ENCODE data around the gene ABLIM2.

- TF ChIP-seq CTCF (IDR thresholded peaks at IDR 0.05; ENCODE audit: control extremely low read depth in 1 of 3, insufficient read depth in 1 of 3, low read depth in 1 of 3, low read length in 3 of 3) (no peak), RFX5 (IDR thresholded peaks at IDR 0.05; ENCODE audit: borderline replicate concordance, low read depth, low read length) (no peak)
These were observed 119.3 kb downstream of the ABLIM2 start for GRCh38 chr4:8039290-8039689.

All from H1 (cell line).